ENCODE data around the gene FGFR1OP2. TPM values are rescaled to one million over a fixed set of nuclear protein-coding genes. Genes with fewer than 3 reads are reported as not detected.

Gene FGFR1OP2
- total RNA-seq, 4 donors from 2014 or later: 26.6 to 65.4 (median 41.3) TPM

- peaks cover 0 to 9% (median 0%) of the 10 kb centered on the region in 3 donors for H3K4me1 ChIP-seq
- intact Hi-C loops (cut with DNase I): no loop called here
- 92 to 97% methylated on average over 11 of the region's 11 CpGs for WGBS, 2 donors
- peaks cover 0 to 89% (median 6%) of the 10 kb centered on the region in 3 donors for H3K36me3 ChIP-seq
- no peaks in the 10 kb centered on the region for H3K9me3 ChIP-seq
- H3K27me3 ChIP-seq: no peaks in the 10 kb centered on the region
- no peak for DNase-seq
- H3K4me3 ChIP-seq: no peak overlapping the region
- no peak overlapping the region for H3K27ac ChIP-seq
- TF ChIP-seq POLR2A (IDR thresholded peaks at IDR 0.05) (no peak), CTCF (IDR thresholded peaks at IDR 0.05) (no peak)
These were observed 41.5 kb downstream of the FGFR1OP2 start for GRCh38 chr12:26979733-26980132.

GRCh38 chr12:26982866-26983265, 44.6 kb downstream of the FGFR1OP2 start:
- intact Hi-C loops (cut with DNase I): no loop called here
- Histone ChIP-seq H3K4me1 (peaks cover 0 to 8% (median 0%) of the 10 kb centered on the region in 3 donors), H3K36me3 (peaks cover 0 to 83% (median 6%) of the 10 kb centered on the region in 3 donors), H3K9me3 (no peaks in the 10 kb centered on the region), H3K27ac (no peak overlapping the region), H3K4me3 (no peak overlapping the region), H3K27me3 (no peaks in the 10 kb centered on the region)
- no peak for TF ChIP-seq CTCF (IDR thresholded peaks at IDR 0.05)
- WGBS, 2 donors: 87 to 100% methylated on average over 2 of the region's 2 CpGs
- no peak for DNase-seq

GRCh38 chr12:26987634-26988424, 49.6 kb downstream of the FGFR1OP2 start:
- WGBS, 2 donors: 80 to 86% methylated on average over 10 of the region's 10 CpGs
- Histone ChIP-seq H3K4me3 (no peak overlapping the region), H3K27ac (no peak overlapping the region), H3K4me1 (peaks cover 0 to 8% (median 0%) of the 10 kb centered on the region in 3 donors), H3K36me3 (peaks cover 8 to 81% (median 27%) of the 10 kb centered on the region in 3 donors), H3K27me3 (no peaks in the 10 kb centered on the region), H3K9me3 (no peaks in the 10 kb centered on the region)
- no peak for DNase-seq
- intact Hi-C loops (cut with DNase I): no loop called here
- TF ChIP-seq POLR2A (IDR thresholded peaks at IDR 0.05) (no peak), CTCF (IDR thresholded peaks at IDR 0.05) (no peak)

GRCh38 chr12:26988703-26989102, 50.4 kb downstream of the FGFR1OP2 start:
- TF ChIP-seq CTCF (IDR thresholded peaks at IDR 0.05) (no peak), POLR2A (IDR thresholded peaks at IDR 0.05) (no peak)
- H3K4me1 ChIP-seq: peaks cover 0 to 8% (median 0%) of the 10 kb centered on the region in 3 donors
- H3K36me3 ChIP-seq: peaks cover 8 to 81% (median 32%) of the 10 kb centered on the region in 3 donors
- WGBS, 2 donors: 80 to 89% methylated on average over 4 of the region's 4 CpGs
- H3K27me3 ChIP-seq: no peaks in the 10 kb centered on the region
- no peak overlapping the region for H3K4me3 ChIP-seq
- DNase-seq: no peak
- no peak overlapping the region for H3K27ac ChIP-seq
- no peaks in the 10 kb centered on the region for H3K9me3 ChIP-seq
- intact Hi-C loops (cut with DNase I): no loop called here

GRCh38 chr12:26989873-26990272, 51.6 kb downstream of the FGFR1OP2 start:
- WGBS, 2 donors: 79 to 86% methylated on average over 4 of the region's 4 CpGs
- Histone ChIP-seq H3K27me3 (no peaks in the 10 kb centered on the region), H3K4me3 (no peak overlapping the region), H3K36me3 (peaks cover 8 to 88% (median 33%) of the 10 kb centered on the region in 3 donors), H3K4me1 (peaks cover 0 to 8% (median 0%) of the 10 kb centered on the region in 3 donors), H3K9me3 (no peaks in the 10 kb centered on the region), H3K27ac (no peak overlapping the region)
- TF ChIP-seq CTCF (IDR thresholded peaks at IDR 0.05) (no peak), POLR2A (IDR thresholded peaks at IDR 0.05) (no peak)
- DNase-seq: no peak
- intact Hi-C loops (cut with DNase I): no loop called here

Data from esophagus squamous epithelium (tissue), 5 donors.